ENCODE results near the gene RAB10. TPM values are rescaled to one million over a fixed set of nuclear protein-coding genes. Genes with fewer than 3 reads are reported as not detected.
"Not testable (repeated sequence)": the region's sequence is repeated elsewhere in the genome, so short reads cannot be mapped to it uniquely, and the experiment has no call there.

Gene RAB10
- polyA plus RNA-seq, 4 donors = 39.7 to 79.3 (median 56.9) TPM

DNA sequence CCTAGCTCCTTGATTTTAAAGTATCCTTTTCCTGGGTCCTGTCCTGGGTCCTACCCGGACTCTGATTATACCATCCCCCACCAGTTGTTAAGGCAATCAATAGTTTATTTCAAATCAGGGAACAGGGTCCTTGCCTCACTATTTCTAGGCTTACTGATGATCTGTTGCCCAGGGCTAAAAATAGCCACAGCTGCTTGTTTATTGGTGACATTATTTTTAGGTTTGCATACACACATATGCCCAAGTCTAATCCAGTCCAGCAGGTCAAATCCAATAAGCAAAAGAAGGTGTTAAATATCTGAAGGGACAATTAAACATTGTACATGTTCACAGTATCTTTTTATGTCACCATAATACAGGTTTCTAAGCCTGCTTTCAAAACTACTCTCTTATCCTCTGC, 66.0 kb downstream of the RAB10 start:
- no peaks in the 10 kb centered on the region for H3K9me3 ChIP-seq (ENCODE audit: control insufficient read depth in 2 of 2, insufficient read depth in 1 of 2, low read depth in 1 of 2, low read length in 1 of 2)
- WGBS, 3 donors = 87 to 93% (median 92%) methylated on average over 1 of the region's 1 CpG
- H3K36me3 ChIP-seq (ENCODE audit: control insufficient read depth in 3 of 3, insufficient read depth in 2 of 3, low read depth in 1 of 3, low read length in 3 of 3) = peaks cover 0 to 27% (median 6%) of the 10 kb centered on the region in 3 donors
- no peak overlapping the region for H3K27ac ChIP-seq (ENCODE audit: low read depth in 1 of 3, low read length in 2 of 3)
- H3K4me1 ChIP-seq (ENCODE audit: control insufficient read depth in 3 of 3, insufficient read depth in 2 of 3, low read depth in 1 of 3, low read length in 2 of 3) = peaks cover 0 to 2% (median 0%) of the 10 kb centered on the region in 3 donors
- no peak for DNase-seq
- H3K27me3 ChIP-seq (ENCODE audit: control insufficient read depth in 3 of 3, insufficient read depth in 3 of 3, low read length in 3 of 3) = no peaks in the 10 kb centered on the region
- no peak overlapping the region for H3K4me3 ChIP-seq (ENCODE audit: low read depth in 1 of 3, low read length in 3 of 3)
- no peak for FAIRE-seq

DNA sequence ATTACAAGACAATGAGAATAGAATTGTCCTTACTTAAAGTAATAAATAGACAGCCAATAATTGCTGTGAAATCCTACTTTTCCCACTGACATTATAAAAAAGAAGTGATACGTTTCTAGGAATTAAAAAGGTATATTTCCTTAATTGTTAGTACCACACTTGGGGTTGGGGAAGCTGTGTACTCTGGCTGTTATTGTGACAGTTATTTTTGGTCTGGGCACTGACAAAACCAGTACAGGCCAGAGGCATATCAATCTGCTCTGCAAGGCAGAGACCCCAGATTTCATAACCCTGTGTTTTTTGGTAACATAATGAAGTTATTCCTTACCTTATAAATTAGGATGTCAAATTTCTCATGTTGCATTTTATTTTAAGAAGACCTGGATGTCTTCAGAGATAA, 66.5 kb downstream of the RAB10 start:
- no peak overlapping the region for H3K4me3 ChIP-seq (ENCODE audit: low read depth in 1 of 3, low read length in 3 of 3)
- FAIRE-seq (no peak), DNase-seq (no peak)
- 81 to 84% (median 83%) methylated on average over 1 of the region's 1 CpG for WGBS, 3 donors
- H3K9me3 ChIP-seq (ENCODE audit: control insufficient read depth in 2 of 2, insufficient read depth in 1 of 2, low read depth in 1 of 2, low read length in 1 of 2) = no peaks in the 10 kb centered on the region
- H3K4me1 ChIP-seq (ENCODE audit: control insufficient read depth in 3 of 3, insufficient read depth in 2 of 3, low read depth in 1 of 3, low read length in 2 of 3) = peaks cover 0 to 2% (median 0%) of the 10 kb centered on the region in 3 donors
- peaks cover 0 to 27% (median 6%) of the 10 kb centered on the region in 3 donors for H3K36me3 ChIP-seq (ENCODE audit: control insufficient read depth in 3 of 3, insufficient read depth in 2 of 3, low read depth in 1 of 3, low read length in 3 of 3)
- no peak overlapping the region for H3K27ac ChIP-seq (ENCODE audit: low read depth in 1 of 3, low read length in 2 of 3)
- H3K27me3 ChIP-seq (ENCODE audit: control insufficient read depth in 3 of 3, insufficient read depth in 3 of 3, low read length in 3 of 3) = no peaks in the 10 kb centered on the region

DNA sequence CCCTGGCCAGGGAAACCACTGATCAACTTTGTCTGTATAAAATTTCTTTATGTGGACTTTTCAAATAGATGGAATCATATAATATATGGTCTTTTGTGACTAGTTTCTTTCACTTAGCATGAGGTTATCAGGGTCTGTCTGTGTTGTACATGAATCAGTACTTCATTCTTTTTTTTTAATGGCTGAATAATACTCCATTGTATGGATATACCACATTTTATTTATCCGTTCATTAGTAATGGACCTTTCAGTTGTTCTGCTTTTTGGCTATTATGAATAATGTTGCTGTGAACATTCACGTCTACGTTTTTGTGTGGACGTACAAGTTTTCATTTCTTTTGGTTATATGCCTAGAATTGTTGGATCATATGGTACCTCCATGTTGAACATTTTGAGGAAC, 69.9 kb downstream of the RAB10 start:
- 98 to 99% (median 98%) methylated on average over 4 of the region's 4 CpGs for WGBS, 3 donors
- no peak for FAIRE-seq

DNA sequence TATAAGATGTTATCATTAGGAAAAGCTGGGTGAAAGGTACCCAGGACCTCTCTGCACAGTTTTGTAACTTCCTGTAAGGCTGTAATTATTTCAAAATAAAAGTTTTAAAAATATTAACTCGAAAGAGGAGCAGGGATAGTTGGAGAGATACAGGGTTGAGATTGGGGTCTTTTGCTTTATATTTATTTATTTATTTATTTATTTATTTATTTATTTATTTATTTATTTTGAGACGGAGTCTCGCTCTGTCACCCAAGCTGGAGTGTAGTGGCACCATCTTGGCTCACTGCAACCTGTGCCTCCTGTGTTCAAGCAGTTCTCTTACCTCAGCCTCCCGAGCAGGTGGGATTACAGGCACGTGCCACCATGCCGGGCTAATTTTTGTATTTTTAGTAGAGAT, 74.8 kb downstream of the RAB10 start:
- FAIRE-seq; H3K9me3 ChIP-seq (ENCODE audit: control insufficient read depth in 2 of 2, insufficient read depth in 1 of 2, low read depth in 1 of 2, low read length in 1 of 2); DNase-seq; H3K4me1 ChIP-seq (ENCODE audit: control insufficient read depth in 3 of 3, insufficient read depth in 2 of 3, low read depth in 1 of 3, low read length in 2 of 3); H3K27me3 ChIP-seq (ENCODE audit: control insufficient read depth in 3 of 3, insufficient read depth in 3 of 3, low read length in 3 of 3); H3K4me3 ChIP-seq (ENCODE audit: low read depth in 1 of 3, low read length in 3 of 3); H3K27ac ChIP-seq (ENCODE audit: low read depth in 1 of 3, low read length in 2 of 3): not testable (repeated sequence)
- 91 to 97% (median 95%) methylated on average over 6 of the region's 6 CpGs for WGBS, 3 donors
- H3K36me3 ChIP-seq (ENCODE audit: control insufficient read depth in 3 of 3, insufficient read depth in 2 of 3, low read depth in 1 of 3, low read length in 3 of 3) = peaks cover 0 to 31% (median 11%) of the 10 kb centered on the region in 3 donors

More for the DNA sequence above, 69.9 kb downstream of the RAB10 start:
- H3K36me3 ChIP-seq (ENCODE audit: control insufficient read depth in 3 of 3, insufficient read depth in 2 of 3, low read depth in 1 of 3, low read length in 3 of 3) = peaks cover 0 to 13% (median 6%) of the 10 kb centered on the region in 3 donors
- DNase-seq = no peak
- H3K27ac ChIP-seq (ENCODE audit: low read depth in 1 of 3, low read length in 2 of 3) = no peak overlapping the region
- H3K4me1 ChIP-seq (ENCODE audit: control insufficient read depth in 3 of 3, insufficient read depth in 2 of 3, low read depth in 1 of 3, low read length in 2 of 3) = no peaks in the 10 kb centered on the region
- no peaks in the 10 kb centered on the region for H3K27me3 ChIP-seq (ENCODE audit: control insufficient read depth in 3 of 3, insufficient read depth in 3 of 3, low read length in 3 of 3)
- no peaks in the 10 kb centered on the region for H3K9me3 ChIP-seq (ENCODE audit: control insufficient read depth in 2 of 2, insufficient read depth in 1 of 2, low read depth in 1 of 2, low read length in 1 of 2)
- H3K4me3 ChIP-seq (ENCODE audit: low read depth in 1 of 3, low read length in 3 of 3) = no peak overlapping the region

DNA sequence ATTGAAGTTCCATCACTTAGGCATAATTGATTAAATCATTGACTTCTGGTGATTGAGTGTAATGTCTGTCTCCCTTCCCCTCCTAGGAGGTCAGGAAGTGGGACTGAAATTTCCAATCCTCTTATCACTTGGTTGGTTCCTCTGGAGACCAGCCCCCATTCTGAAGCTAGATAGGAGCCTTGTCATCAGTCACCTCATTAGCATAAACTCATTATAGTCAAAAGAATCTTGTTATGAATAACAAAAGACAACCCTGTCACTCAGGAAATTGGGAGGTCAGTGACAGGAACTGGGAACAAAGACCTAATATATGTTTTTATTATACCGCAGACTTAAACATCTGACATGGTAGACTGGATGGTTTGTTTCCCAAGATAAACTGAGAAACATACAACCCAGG, 78.3 kb downstream of the RAB10 start:
- no peak overlapping the region for H3K27ac ChIP-seq (ENCODE audit: low read depth in 1 of 3, low read length in 2 of 3)
- H3K9me3 ChIP-seq (ENCODE audit: control insufficient read depth in 2 of 2, insufficient read depth in 1 of 2, low read depth in 1 of 2, low read length in 1 of 2) = no peaks in the 10 kb centered on the region
- peaks cover 0 to 34% (median 10%) of the 10 kb centered on the region in 3 donors for H3K36me3 ChIP-seq (ENCODE audit: control insufficient read depth in 3 of 3, insufficient read depth in 2 of 3, low read depth in 1 of 3, low read length in 3 of 3)
- no peaks in the 10 kb centered on the region for H3K27me3 ChIP-seq (ENCODE audit: control insufficient read depth in 3 of 3, insufficient read depth in 3 of 3, low read length in 3 of 3)
- FAIRE-seq (no peak), DNase-seq (no peak)
- H3K4me1 ChIP-seq (ENCODE audit: control insufficient read depth in 3 of 3, insufficient read depth in 2 of 3, low read depth in 1 of 3, low read length in 2 of 3) = no peaks in the 10 kb centered on the region
- no peak overlapping the region for H3K4me3 ChIP-seq (ENCODE audit: low read depth in 1 of 3, low read length in 3 of 3)
- WGBS, 3 donors = 92 to 97% (median 95%) methylated on average over 1 of the region's 1 CpG

DNA sequence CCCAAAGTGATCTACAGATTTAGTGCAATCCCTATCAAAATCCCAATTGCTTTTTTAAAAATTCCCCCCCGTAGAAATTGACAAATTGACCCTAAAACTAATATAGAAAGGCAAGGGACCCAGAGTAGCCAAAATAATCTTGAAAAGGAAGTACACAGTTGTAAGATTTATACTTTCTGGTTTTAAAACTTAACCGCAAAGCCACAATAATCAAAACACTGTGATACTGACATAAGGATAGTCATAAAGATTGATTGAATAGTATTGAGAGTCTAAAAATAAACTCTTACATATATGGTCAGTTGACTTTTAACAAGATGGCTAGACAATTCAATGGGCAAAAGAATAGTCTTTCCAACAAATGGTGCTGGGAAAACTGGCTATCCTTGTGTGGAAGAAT, 80.3 kb downstream of the RAB10 start:
- Histone ChIP-seq H3K27ac (ENCODE audit: low read depth in 1 of 3, low read length in 2 of 3) (no peak overlapping the region), H3K36me3 (ENCODE audit: control insufficient read depth in 3 of 3, insufficient read depth in 2 of 3, low read depth in 1 of 3, low read length in 3 of 3) (peaks cover 0 to 39% (median 10%) of the 10 kb centered on the region in 3 donors), H3K4me3 (ENCODE audit: low read depth in 1 of 3, low read length in 3 of 3) (no peak overlapping the region), H3K27me3 (ENCODE audit: control insufficient read depth in 3 of 3, insufficient read depth in 3 of 3, low read length in 3 of 3) (no peaks in the 10 kb centered on the region), H3K4me1 (ENCODE audit: control insufficient read depth in 3 of 3, insufficient read depth in 2 of 3, low read depth in 1 of 3, low read length in 2 of 3) (no peaks in the 10 kb centered on the region), H3K9me3 (ENCODE audit: control insufficient read depth in 2 of 2, insufficient read depth in 1 of 2, low read depth in 1 of 2, low read length in 1 of 2) (no peaks in the 10 kb centered on the region)
- DNase-seq (no peak), FAIRE-seq (no peak)
- WGBS, 3 donors = 78 to 94% (median 81%) methylated on average over 2 of the region's 2 CpGs

DNA sequence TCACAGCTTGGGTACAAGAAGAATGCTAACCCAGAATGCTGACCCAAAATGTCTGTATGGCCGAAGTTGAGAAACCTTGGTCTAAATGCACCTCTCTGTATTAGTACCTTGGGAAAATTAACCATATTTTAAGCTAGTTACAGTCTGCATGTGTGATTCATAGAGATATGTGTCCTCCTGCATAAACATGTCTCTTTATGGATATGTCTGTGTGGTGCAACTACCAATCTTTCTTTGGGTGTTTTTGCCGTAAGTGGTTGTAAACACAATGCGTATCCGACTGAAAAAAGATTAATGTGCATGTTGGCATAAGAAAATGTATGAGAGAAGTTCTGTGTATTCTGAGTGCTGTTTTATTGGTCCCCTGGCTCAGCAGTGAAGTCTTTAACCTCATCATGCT, 84.8 kb downstream of the RAB10 start:
- H3K4me3 ChIP-seq (ENCODE audit: low read depth in 1 of 3, low read length in 3 of 3) = peak overlapping the region in 1 of 3 donors; percentile 14
- DNase-seq = no peak
- no peaks in the 10 kb centered on the region for H3K27me3 ChIP-seq (ENCODE audit: control insufficient read depth in 3 of 3, insufficient read depth in 3 of 3, low read length in 3 of 3)
- no peak for FAIRE-seq
- 85 to 94% (median 91%) methylated on average over 4 of the region's 4 CpGs for WGBS, 3 donors
- peaks cover 0 to 22% (median 3%) of the 10 kb centered on the region in 3 donors for H3K36me3 ChIP-seq (ENCODE audit: control insufficient read depth in 3 of 3, insufficient read depth in 2 of 3, low read depth in 1 of 3, low read length in 3 of 3)
- no peaks in the 10 kb centered on the region for H3K9me3 ChIP-seq (ENCODE audit: control insufficient read depth in 2 of 2, insufficient read depth in 1 of 2, low read depth in 1 of 2, low read length in 1 of 2)
- H3K4me1 ChIP-seq (ENCODE audit: control insufficient read depth in 3 of 3, insufficient read depth in 2 of 3, low read depth in 1 of 3, low read length in 2 of 3) = no peaks in the 10 kb centered on the region
- H3K27ac ChIP-seq (ENCODE audit: low read depth in 1 of 3, low read length in 2 of 3) = no peak overlapping the region

DNA sequence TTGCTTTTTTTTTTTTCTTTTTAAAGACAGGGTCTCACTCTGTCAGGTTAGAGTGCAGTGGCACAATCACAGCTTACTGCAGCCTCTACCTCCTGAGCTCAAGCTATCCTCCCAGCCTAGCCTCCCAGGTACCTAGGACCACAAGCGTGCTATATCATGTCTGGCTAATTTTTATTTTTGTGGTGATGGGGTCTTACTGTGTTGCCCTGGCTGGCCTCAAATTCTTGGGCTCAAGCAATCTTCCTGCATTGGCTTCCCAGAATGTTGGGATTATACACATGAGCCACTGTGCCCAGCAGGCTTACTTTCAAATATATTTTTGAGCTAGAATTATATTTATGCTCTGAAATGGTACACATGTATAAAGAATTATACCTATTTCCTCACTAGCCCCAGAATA, 85.6 kb downstream of the RAB10 start:
- no peak overlapping the region for H3K27ac ChIP-seq (ENCODE audit: low read depth in 1 of 3, low read length in 2 of 3)
- H3K27me3 ChIP-seq (ENCODE audit: control insufficient read depth in 3 of 3, insufficient read depth in 3 of 3, low read length in 3 of 3) = no peaks in the 10 kb centered on the region
- no peaks in the 10 kb centered on the region for H3K4me1 ChIP-seq (ENCODE audit: control insufficient read depth in 3 of 3, insufficient read depth in 2 of 3, low read depth in 1 of 3, low read length in 2 of 3)
- WGBS, 3 donors = 97 to 100% (median 100%) methylated on average over 1 of the region's 1 CpG
- FAIRE-seq (no peak), DNase-seq (no peak)
- H3K36me3 ChIP-seq (ENCODE audit: control insufficient read depth in 3 of 3, insufficient read depth in 2 of 3, low read depth in 1 of 3, low read length in 3 of 3) = peaks cover 0 to 20% (median 3%) of the 10 kb centered on the region in 3 donors
- H3K4me3 ChIP-seq (ENCODE audit: low read depth in 1 of 3, low read length in 3 of 3) = no peak overlapping the region
- H3K9me3 ChIP-seq (ENCODE audit: control insufficient read depth in 2 of 2, insufficient read depth in 1 of 2, low read depth in 1 of 2, low read length in 1 of 2) = no peaks in the 10 kb centered on the region

DNA sequence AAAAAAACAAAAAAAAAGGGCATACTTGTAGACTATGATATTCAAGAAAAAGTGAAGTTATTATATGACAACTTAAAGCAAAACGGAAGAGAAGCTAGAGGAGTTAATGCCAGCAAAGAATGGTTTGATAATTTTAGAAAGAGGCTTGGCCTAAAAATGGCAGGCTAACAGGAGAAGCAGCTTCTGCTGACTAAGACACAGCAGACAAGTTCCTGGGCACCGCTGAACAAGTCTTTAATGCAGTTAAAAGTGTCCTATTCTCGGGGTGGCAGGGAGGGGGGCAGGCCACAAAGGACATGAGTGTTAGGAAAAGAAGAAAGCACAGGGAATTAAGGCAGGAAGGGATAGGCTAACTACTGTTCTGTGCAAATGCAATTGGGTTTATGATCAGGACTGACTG, 88.7 kb downstream of the RAB10 start:
- WGBS, 3 donors = 71 to 86% (median 82%) methylated on average over 3 of the region's 3 CpGs
- no peaks in the 10 kb centered on the region for H3K27me3 ChIP-seq (ENCODE audit: control insufficient read depth in 3 of 3, insufficient read depth in 3 of 3, low read length in 3 of 3)
- H3K4me3 ChIP-seq (ENCODE audit: low read depth in 1 of 3, low read length in 3 of 3) = no peak overlapping the region
- no peaks in the 10 kb centered on the region for H3K4me1 ChIP-seq (ENCODE audit: control insufficient read depth in 3 of 3, insufficient read depth in 2 of 3, low read depth in 1 of 3, low read length in 2 of 3)
- no peaks in the 10 kb centered on the region for H3K9me3 ChIP-seq (ENCODE audit: control insufficient read depth in 2 of 2, insufficient read depth in 1 of 2, low read depth in 1 of 2, low read length in 1 of 2)
- peaks cover 0 to 21% (median 3%) of the 10 kb centered on the region in 3 donors for H3K36me3 ChIP-seq (ENCODE audit: control insufficient read depth in 3 of 3, insufficient read depth in 2 of 3, low read depth in 1 of 3, low read length in 3 of 3)
- DNase-seq (no peak), FAIRE-seq (no peak)
- no peak overlapping the region for H3K27ac ChIP-seq (ENCODE audit: low read depth in 1 of 3, low read length in 2 of 3)

All from small intestine (tissue), 7 donors.